NCI-H2196 treated with DMSO at 0.1 percent for 48 hours (cell line): ENCODE measurements around the gene SLC1A1.
"Not testable (repeated sequence)": the region's sequence is repeated elsewhere in the genome, so short reads cannot be mapped to it uniquely, and the experiment has no call there.

Experiments
- DNase-seq: peaks from one replicate; lab custom pipeline; 2025; ENCODE audit not compliant: unreplicated experiment; lab: John Stamatoyannopoulos, UW

SLC1A1 gene

GRCh38 chr9:4540425-4540824 lies 50.2 kb downstream of the SLC1A1 start:
- no peak for DNase-seq

DNA sequence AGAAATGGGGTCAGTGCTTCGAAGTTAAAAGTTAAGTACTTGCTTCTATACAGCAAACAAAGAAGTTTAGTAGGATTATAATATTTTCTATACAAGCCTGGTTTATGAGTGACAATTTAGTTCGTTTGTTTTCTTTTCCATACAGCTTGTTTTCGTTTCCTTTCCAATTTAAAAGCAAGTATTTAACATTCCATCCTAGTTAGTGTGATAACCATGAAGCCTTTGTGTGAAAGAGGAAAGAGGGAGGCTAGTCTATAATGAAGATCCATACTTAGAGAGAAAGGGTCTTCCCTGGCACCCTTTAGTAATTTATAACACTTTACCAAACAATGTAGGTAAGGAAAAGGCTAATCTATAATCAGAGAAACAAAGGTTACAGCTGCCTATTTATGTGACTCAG lies 51.0 kb downstream of the SLC1A1 start:
- no peak for DNase-seq

DNA sequence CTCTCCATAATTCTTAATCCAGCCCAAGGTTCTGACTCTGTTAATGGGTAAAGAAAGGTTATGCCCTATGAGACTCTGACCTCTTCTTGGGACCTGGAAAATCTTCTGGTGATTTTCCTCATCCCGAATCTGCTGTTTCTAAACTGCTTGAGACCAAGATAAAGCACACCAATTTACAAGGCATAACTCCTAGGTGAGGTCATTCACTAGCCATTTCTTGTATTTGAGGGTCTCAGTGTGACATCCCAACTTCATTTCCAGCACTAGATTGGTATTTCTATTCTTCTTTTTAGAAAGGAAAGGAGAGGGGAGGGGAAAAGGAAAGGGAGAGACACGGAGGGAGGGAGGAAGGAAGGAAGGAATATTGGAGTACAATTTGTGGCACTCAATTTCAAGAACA lies 51.6 kb downstream of the SLC1A1 start:
- DNase-seq: no peak

DNA sequence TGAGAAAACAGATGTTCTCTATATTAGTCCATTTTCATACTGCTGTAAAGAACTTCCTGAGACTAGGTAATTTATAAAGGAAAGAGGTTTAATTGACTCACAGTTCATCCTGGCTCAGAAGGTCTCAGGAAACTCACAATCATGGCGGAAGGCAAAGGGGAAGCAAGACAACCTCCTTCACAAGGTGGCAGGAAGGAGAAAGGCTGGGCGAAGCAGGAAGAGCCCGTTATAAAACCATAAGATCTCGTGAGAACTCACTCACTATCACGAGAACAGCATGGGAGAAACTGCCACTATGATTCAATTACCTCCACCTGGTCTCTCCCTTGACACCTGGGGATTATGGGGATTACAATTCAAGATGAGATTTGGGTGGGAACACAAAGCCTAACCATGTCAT lies 54.4 kb downstream of the SLC1A1 start:
- DNase-seq: not testable (repeated sequence)

- no peak for DNase-seq
Measured at GRCh38 chr9:4547016-4547415, 56.7 kb downstream of the SLC1A1 start.

DNA sequence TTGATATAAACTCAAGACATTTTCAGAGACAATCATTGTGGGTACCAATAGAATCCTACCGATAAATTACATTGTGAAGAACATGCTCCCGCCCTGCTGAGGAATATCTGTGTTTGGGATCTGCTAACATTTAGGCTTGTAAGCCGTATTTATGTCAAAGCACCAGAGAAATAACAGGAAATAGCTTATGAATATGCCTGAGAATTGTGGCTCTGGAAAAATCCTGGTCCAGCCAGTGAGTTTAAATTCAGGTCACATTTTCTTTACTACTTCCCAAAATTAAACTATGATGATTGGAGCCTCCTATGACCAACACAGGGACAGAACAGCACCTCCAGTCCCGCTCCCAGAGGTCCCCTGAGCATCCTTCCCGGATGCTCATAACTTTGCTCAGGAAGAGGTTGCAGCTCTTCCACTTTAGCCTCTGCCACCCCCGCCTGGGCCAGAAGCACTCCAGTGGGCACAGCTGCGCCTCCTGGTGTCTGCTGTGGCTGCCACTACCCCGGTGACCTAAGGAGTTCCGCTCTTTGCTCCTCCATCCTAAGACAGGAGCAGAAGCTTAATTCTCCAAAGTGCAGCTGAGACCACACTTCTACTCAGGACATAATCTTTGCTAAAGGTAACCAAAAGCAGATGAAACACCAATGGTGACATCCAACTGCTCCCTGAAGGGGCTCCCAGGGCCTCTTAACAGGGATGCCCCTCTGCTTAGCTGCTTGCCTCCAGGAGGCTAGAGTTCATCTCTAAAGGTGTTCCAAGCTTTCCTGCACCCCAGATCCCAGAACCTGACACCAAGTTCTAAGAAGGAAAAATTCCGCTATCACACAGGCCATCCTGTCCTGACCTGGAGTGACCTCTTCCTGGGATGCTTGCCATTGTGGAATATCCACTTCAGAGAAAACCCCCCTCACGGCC lies 58.8 kb downstream of the SLC1A1 start:
- no peak for DNase-seq

DNA sequence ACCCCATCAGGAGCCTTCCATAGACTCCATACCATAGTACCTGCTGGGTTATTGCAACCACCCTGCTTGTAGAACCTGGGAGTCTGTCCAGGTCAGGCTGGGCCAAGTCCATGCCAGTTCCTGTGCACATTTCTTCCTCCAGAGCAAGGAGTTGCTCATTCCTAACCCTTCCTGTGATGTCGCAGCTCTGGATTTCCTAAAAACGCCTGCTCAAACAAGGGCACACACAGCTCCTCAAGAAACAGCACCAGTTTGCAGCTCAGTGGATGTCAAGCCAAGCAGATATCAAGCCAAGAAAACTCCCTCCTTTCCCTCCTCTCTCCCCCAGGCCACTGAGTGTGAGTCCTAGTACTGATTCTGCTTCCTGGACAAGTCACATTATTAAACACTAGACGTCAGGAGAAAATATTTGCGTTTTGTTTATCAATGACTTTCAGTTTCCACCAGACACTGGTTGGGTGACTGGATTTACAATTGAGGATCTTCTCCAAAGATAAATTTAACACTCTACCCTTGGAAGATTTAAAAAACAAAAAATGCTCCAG lies 59.6 kb downstream of the SLC1A1 start:
- no peak for DNase-seq

DNA sequence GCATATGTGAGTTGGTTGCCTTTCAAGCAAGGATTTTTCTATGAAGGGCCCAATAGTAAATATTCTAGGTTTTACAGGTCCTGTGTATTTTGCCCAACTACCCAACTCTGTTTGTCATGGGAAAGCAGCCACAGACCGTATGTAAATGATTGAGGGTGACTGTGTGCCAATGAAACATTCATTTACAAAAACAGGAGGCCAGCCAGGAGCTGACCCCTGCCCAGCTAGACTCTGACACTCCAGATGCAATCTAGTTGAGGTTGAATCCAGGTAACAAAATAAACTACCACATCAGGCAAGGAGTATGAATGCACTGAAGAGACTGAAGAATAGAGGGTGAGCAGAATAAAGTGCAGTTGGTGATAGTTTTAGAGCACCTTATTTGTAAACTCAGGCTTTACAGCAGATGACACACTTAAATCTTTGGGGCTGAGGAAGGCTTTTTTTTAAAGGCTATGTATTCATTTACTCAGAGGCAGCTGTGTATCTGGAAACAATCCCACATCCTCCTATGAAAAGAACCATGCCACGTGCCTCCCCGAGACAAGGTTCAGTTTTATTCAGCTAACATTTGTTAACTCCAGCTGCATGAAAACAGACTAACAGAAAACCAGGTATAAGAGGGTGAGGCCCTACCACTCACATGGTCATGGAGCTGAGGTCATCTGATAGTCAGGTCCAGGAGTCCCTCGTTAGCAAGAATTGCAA lies 60.7 kb downstream of the SLC1A1 start:
- DNase-seq: peak; percentile 36

DNA sequence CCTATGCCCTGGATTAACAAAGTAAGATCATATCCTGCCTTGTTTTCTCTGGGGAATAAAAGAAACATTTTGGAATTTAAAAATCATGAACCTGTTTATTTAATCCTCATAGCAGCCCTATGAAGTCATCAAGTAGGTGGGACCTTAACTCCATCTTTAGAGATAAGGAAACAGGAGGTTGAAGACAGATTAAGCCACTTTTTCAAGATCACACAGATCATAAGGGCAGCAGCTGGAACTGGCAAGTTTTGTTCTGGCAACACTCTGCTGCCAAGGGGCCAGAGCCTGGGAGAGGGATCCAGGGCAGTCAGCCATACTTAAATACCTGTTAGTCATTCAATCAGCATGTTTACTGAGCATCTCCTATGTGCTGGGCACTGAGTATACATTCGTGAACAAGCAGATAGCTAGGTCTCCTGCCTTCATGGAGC lies 63.7 kb downstream of the SLC1A1 start:
- no peak for DNase-seq

- peak; percentile 23 for DNase-seq
Measured at GRCh38 chr9:4555236-4555635, 65.0 kb downstream of the SLC1A1 start.

GRCh38 chr9:4558371-4558998 lies 68.2 kb downstream of the SLC1A1 start:
- DNase-seq: no peak

- no peak for DNase-seq
Measured at GRCh38 chr9:4559261-4560182, 69.3 kb downstream of the SLC1A1 start.

- no peak for DNase-seq
Measured at GRCh38 chr9:4563105-4563504, 72.8 kb downstream of the SLC1A1 start.

DNA sequence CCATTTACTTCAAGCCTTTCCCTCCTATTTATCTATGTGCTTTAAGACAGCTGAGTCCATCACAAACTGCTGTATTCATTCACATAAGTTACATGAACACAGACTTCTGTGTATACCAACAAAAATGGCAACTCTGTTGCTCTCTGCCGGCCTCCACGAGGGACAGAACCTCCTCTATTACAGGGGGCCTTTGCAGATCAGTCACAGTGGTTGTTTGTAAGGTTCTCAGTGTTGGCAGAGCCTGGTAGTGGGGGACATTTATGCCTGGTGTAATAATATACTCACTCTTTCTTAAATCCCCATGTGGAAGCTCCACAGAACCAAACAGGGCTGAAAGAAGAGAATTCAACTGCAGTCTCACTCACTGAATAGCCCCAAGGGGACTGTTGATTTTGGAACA lies 76.5 kb downstream of the SLC1A1 start:
- no peak for DNase-seq

DNA sequence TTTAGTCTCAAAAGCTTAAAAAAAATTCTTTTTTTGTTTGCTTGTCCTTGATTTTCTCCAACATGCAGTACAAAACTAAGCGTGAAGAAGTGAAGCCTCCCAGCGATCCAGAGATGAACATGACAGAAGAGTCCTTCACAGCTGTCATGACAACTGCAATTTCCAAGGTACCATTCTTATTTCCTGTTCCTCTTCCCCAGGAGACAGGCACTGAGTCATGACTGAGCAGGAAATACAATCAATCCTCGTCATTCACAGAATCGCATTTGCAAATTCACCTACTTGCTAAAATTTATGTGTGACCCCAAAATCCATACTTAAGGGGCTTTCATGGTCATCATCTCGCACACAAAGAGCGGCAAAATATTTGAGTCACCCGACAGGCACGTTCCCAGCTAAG lies 77.3 kb downstream of the SLC1A1 start:
- DNase-seq: no peak

- no peak for DNase-seq
Measured at GRCh38 chr9:4569101-4569500, 78.8 kb downstream of the SLC1A1 start.

- DNase-seq: no peak
Measured at GRCh38 chr9:4572184-4572826, 82.0 kb downstream of the SLC1A1 start.

GRCh38 chr9:4573176-4573575 lies 82.9 kb downstream of the SLC1A1 start:
- DNase-seq: no peak

GRCh38 chr9:4573634-4574389 lies 83.5 kb downstream of the SLC1A1 start:
- DNase-seq: no peak
